GM06990 (cell line): Measurements from ENCODE around the gene HOXB13.

Experiments
- DNase-seq: peaks from one replicate; pipeline ENCODE4 v3.0.0-alpha.2; 2011; ENCODE audit not compliant: insufficient read length; ENCODE audit errors: extremely low read depth
- H3K27me3 ChIP-seq: replicated peaks from 2 replicates; pipeline ENCODE4 v1.6.0; 2011; ENCODE audit warnings: low read length; ENCODE audit not compliant: control insufficient read depth, insufficient read depth
- H3K36me3 ChIP-seq: 2 replicates; pipeline ENCODE4 v1.5.1; 2011; ENCODE audit warnings: low read length; ENCODE audit not compliant: control insufficient read depth, insufficient read depth
- H3K4me3 ChIP-seq: replicated peaks from 2 replicates; pipeline ENCODE4 v1.5.1; 2011; ENCODE audit warnings: low read depth, mild to moderate bottlenecking, control low read depth, low read length
- TF ChIP-seq, protein P1 (sequence below): IDR thresholded peaks from 2 replicates; pipeline ENCODE4 v1.5.1; 2011; ENCODE audit warnings: low read length, control low read depth, mild to moderate bottlenecking, inconsistent platforms; ENCODE audit not compliant: insufficient read depth, poor library complexity, severe bottlenecking

Gene HOXB13

DNA sequence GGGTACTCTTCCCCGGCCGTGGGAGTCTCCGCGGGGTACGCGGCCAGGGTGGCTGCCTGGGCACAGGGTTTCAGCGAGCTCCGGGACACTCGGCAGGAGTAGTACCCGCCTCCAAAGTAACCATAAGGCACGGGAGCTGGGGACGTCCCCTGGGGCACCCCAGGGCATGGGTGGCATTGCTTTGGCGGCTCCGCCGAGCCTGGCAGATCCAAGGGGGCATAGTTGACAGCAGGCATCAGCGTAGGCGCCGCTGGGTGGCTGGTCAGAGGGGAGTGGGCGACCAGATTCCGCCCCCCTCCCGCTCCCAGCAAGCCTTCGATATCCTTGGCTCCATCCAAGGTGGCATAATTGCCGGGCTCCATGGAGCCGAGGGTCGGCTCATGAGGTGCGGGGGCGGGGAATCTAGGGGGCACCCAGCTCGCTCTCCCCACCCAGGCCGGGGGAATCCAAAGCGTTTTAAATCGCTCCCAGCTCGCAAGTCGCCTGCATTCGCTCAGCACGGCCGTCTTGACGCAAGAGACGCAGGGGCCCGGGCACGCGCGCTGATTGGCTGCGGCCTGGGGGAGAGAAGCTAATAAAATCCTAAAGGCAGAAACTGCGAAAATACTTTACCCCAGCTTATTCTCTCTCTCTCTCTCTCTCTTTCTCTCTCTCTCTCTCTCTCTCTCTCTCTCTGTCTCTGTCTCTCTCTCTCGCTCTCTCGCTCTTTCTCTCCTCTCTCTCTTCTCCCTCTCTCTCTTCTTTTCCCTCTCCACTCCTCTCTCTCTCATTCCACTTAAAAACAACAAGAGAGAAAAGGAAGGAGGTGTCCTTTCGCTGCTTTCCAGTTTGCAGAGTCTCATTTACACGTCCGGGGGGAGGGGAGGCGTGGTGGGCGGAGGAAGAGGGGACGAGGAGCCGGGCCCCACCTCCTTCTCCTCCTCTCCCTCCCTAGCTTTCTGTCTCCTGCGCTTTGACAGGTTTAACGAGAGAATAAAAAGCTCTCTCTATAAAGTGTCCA is at the start of gene HOXB13:
HOXB13 (minus strand) TSS at position 519 of the 1,000 bp plus-strand sequence; CDS start at position 362, 157 bp downstream.
- peaks cover 7% of the 10 kb centered on the region for H3K27me3 ChIP-seq
- TF ChIP-seq, protein P1, sequence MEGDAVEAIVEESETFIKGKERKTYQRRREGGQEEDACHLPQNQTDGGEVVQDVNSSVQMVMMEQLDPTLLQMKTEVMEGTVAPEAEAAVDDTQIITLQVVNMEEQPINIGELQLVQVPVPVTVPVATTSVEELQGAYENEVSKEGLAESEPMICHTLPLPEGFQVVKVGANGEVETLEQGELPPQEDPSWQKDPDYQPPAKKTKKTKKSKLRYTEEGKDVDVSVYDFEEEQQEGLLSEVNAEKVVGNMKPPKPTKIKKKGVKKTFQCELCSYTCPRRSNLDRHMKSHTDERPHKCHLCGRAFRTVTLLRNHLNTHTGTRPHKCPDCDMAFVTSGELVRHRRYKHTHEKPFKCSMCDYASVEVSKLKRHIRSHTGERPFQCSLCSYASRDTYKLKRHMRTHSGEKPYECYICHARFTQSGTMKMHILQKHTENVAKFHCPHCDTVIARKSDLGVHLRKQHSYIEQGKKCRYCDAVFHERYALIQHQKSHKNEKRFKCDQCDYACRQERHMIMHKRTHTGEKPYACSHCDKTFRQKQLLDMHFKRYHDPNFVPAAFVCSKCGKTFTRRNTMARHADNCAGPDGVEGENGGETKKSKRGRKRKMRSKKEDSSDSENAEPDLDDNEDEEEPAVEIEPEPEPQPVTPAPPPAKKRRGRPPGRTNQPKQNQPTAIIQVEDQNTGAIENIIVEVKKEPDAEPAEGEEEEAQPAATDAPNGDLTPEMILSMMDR: no peak
- no peak within 1 kb of the TSS for H3K4me3 ChIP-seq
- H3K36me3 ChIP-seq: no peaks in the 10 kb centered on the region
- DNase-seq: no peak

DNA sequence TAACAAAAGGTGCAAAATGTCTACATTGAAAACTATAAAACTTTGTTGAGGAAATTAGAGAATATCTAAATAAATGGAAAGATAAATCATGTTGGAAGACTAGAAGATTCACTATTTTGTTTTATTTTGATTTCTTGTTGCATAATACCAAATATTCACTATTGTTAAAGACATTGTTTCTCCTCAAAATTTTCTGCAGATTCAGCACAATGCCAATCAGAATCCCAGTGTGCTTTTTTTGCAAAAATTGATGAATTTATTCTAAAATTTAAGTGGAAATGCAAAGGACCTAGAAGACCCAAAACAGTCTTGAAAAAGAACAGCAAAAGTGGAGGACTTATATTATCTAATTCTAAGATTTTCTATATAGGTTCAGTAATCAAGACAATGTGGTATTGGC is 48.1 kb upstream of the HOXB13 start:
- Histone ChIP-seq H3K4me3 (no peak overlapping the region), H3K36me3 (no peaks in the 10 kb centered on the region), H3K27me3 (no peaks in the 10 kb centered on the region)
- DNase-seq: no peak
- TF ChIP-seq, protein P1: no peak

DNA sequence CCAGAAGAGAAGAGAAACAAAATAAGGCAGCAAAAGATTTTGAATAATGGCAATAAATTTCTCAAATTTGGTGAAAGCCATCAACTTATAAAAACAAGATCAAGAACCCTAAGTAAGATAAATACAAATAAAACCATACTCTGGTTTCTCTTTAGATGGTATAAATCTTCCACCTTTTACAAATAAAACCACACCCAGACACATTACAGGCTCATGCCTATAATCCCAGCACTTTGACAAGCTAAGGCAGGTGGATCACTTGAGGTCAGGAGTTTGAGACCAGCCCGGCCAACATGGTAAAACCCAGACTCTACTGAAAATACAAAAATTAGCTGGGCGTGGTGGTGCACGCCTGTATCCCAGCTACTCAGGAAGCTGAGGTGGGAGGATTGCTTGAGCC is 44.7 kb upstream of the HOXB13 start:
- TF ChIP-seq, protein P1: no peak
- DNase-seq: no peak
- Histone ChIP-seq H3K4me3 (no peak overlapping the region), H3K36me3 (no peaks in the 10 kb centered on the region), H3K27me3 (no peaks in the 10 kb centered on the region)

DNA sequence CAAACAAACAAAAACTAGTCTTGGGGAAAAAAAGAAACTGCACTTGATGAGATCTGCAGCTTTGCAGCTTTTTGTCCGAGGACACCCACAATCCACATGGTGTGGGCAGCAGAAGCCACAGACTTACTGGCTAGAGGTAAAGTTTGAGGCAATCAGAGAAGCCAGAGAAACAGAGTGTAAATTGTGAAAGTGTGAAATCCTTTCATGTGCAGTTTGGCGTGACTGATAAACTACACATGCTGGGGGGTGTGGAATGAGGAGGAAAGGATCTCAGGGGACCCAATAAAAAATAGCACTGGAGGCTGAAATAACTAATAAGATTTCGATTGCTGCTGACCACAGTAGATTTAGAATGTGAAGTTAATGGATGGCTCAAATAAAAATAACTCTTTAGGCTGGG is 42.4 kb upstream of the HOXB13 start:
- TF ChIP-seq, protein P1: no peak
- H3K4me3 ChIP-seq: no peak overlapping the region
- no peak for DNase-seq
- H3K36me3 ChIP-seq: no peaks in the 10 kb centered on the region
- H3K27me3 ChIP-seq: no peaks in the 10 kb centered on the region

DNA sequence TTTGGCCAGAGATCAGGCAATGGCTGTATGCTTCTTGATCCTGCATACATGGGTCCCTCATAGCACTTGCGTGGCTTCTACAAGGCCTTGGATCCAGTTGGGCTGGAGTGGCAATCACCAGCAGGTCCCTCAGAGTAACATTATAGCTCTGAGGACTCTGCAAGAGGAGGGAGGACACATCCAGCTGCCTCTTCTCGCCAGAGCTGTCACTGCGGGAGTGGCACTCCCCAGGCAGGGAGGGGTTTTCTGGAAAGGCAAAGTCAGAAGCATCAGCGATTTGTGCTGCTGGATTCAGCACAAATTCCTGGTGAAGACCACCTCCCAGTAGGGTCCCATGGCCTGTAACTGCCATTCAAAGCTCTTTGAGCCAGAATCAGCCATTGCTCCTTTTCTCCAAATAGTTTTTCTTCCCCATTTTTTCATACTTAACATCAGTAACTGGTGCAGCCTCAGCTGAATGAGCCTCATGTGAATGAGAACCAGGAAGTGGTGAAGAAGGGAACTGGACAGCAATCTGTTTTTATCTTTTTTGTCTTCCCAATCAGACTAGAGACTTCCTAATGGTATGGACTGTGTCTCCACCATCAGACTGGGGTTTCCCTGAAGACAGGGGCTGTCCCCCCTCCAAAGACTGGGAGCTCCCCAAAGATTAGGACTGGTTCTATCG is 40.6 kb upstream of the HOXB13 start:
- Histone ChIP-seq H3K4me3 (no peak overlapping the region), H3K36me3 (no peaks in the 10 kb centered on the region), H3K27me3 (no peaks in the 10 kb centered on the region)
- DNase-seq: no peak
- TF ChIP-seq, protein P1: no peak
